ENCODE data around the gene ERVMER34-1. TPM values are rescaled to one million over a fixed set of nuclear protein-coding genes. Genes with fewer than 3 reads are reported as not detected.
A peak's percentile ranks its signal among the peaks of the same experiment; 100 is the strongest.

The ERVMER34-1 gene
- total RNA-seq, 4 donors from 2014 or later: 0.31 to 0.60 (median 0.37) TPM; not detected in 1

GRCh38 chr4:52783069-52783468, 31.8 kb upstream of the ERVMER34-1 start:
- ATAC-seq (ENCODE audit: low FRiP score) (no peak), DNase-seq (ENCODE audit: low spot score) (no peak)
- TF ChIP-seq CTCF (IDR thresholded peaks at IDR 0.05): no peak

GRCh38 chr4:52780617-52781354, 29.6 kb upstream of the ERVMER34-1 start:
- no peak for TF ChIP-seq CTCF (IDR thresholded peaks at IDR 0.05)
- ATAC-seq (ENCODE audit: low FRiP score) (no peak), DNase-seq (ENCODE audit: low spot score) (no peak)

DNA sequence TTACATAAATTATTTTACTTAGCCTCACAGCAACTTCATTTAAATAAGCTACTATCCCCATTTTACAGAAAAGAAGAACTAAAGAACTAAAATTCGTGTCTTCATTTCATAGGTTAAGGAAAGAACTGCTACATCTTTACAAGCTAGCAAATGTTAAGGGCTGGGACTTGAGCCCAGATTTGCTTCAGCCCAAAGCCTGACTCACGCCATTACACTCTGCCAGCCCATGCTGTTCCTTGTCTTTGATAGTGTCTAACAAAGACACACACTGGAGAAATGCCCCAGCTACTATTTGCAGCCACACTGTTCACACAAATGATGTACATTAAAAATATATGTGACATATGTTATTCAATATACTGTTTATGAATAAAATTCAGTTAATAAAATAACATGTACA, 29.0 kb upstream of the ERVMER34-1 start:
- ATAC-seq (ENCODE audit: low FRiP score) (no peak), DNase-seq (ENCODE audit: low spot score) (no peak)
- TF ChIP-seq CTCF (IDR thresholded peaks at IDR 0.05): no peak

DNA sequence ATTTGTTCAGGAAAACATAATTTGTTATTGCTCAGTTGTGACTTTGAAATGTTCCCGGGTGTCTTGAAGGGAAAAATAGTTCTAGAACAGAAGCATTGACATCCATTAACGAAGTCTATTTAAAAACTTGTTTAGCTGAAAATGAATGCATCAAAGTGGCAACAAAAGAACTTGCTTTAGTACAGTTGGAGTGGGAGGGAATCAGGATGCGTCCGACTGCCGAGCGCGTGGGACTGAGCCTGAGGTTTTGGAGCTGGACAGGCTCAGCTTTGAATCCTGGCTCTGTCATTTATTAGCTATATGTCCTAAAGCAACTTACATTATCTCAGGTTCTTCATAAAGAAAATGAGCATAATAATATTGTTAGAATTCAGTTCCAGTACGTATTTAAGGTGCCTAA, 9.0 kb upstream of the ERVMER34-1 start:
- TF ChIP-seq CTCF (IDR thresholded peaks at IDR 0.05): no peak
- ATAC-seq (ENCODE audit: low FRiP score) (no peak), DNase-seq (ENCODE audit: low spot score) (no peak)

DNA sequence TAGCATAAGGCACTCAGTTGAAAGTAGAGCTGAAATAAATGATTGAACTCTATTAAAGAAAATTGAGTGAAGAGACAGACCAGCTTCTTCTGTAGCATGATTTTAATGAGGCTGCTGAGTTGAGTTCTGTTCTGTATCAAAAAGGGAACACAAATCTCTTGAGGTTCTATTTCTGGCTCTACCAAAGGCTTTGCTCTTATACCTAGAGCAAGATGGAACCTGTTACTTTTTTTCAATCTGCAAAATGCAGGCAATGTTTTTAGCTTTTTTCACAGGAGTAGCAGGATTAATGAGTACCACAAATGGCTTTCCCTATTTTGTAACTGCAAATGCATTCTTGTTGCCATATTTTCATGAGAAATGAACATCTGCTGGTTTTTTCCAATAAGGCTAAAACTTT, 4.2 kb upstream of the ERVMER34-1 start:
- ATAC-seq (ENCODE audit: low FRiP score) (no peak), DNase-seq (ENCODE audit: low spot score) (no peak)
- no peak for TF ChIP-seq CTCF (IDR thresholded peaks at IDR 0.05)

DNA sequence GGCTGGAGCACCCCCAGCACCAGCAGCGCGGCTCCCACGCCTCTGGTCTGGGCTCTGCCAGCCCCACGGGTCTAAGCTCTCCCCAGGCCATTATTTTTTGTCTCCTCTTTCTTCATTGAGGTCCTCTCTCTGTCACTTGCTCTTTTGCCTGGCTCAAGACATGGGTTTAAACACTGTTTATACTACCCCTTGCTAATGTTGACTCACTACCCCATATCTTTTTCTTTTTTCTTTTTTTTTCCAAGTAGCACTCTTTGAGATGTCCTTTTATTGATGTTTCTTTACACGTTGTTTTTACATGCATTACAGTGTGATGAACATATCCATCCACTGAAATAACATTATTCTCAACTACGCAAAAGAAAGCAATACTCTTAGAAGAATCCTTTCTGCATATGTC, 1.7 kb upstream of the ERVMER34-1 start:
- ATAC-seq (ENCODE audit: low FRiP score) (no peak), DNase-seq (ENCODE audit: low spot score) (no peak)
- TF ChIP-seq CTCF (IDR thresholded peaks at IDR 0.05): no peak

DNA sequence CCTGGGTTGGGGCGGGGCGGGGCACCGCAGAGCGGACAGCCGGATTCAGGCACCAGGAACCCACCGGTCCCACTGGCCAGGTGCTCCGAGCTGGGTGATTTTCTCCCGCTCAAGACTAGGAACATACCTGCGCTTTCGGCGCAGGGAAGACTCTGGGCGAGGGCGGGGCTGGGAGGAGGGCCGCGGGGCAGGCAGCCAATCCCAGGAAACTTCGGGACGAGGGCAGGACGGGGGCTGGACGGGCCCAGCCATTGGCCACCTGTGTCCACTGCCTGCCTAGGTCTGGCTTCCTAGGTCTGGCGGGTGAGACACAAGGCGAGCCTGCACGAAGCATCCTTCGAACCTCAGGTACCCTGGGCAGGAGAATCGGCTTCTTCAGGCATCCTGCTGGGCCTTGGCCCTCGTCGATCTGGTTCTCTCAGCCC, 274 bp upstream of the ERVMER34-1 start:
- ATAC-seq (ENCODE audit: low FRiP score) (peak; percentile 70), DNase-seq (ENCODE audit: low spot score) (no peak)
- no peak for TF ChIP-seq CTCF (IDR thresholded peaks at IDR 0.05)
